Liver (tissue), 9 donors: ENCODE data around the gene MAST2. TPM values are rescaled to one million over a fixed set of nuclear protein-coding genes. Genes with fewer than 3 reads are reported as not detected.

Experiments
- DNase-seq: peaks from one replicate; pipeline ENCODE4 v3.0.0-alpha.2; 2017; ENCODE audit warnings: low spot score
- H3K27ac ChIP-seq, 2 donors: one replicate each; pipeline ENCODE4 v1.7.0; 2013; ENCODE audit warnings: inconsistent platforms in 2 of 2, low read length in 2 of 2, control low read depth in 1 of 2, low read depth in 1 of 2, mild to moderate bottlenecking in 1 of 2
- H3K27me3 ChIP-seq, 4 donors: one replicate each; pipeline versions ENCODE4 v1.6.1 to v1.7.0; 2013; ENCODE audit warnings: low read length in 3 of 4, inconsistent platforms in 1 of 4, mild to moderate bottlenecking in 1 of 4, moderate library complexity in 1 of 4; ENCODE audit not compliant: control insufficient read depth in 4 of 4, insufficient read depth in 4 of 4
- H3K36me3 ChIP-seq, 4 donors: one replicate each; pipeline versions ENCODE4 v1.6.1 to v1.7.0; 2013; ENCODE audit warnings: low read length in 3 of 4, mild to moderate bottlenecking in 3 of 4, low read depth in 1 of 4, moderate library complexity in 1 of 4; ENCODE audit not compliant: control insufficient read depth in 4 of 4, insufficient read depth in 3 of 4
- H3K4me1 ChIP-seq, 4 donors: one replicate each; pipeline versions ENCODE4 v1.6.1 to v1.7.0; 2013; ENCODE audit warnings: low read length in 3 of 4, mild to moderate bottlenecking in 3 of 4, moderate library complexity in 1 of 4; ENCODE audit not compliant: control insufficient read depth in 4 of 4, insufficient read depth in 4 of 4
- H3K4me3 ChIP-seq, 3 donors: one replicate each; pipeline versions ENCODE4 v1.6.1 to v1.7.0; 2013; ENCODE audit warnings: low read length in 3 of 3, control low read depth in 1 of 3, low read depth in 1 of 3, mild to moderate bottlenecking in 1 of 3
- H3K9ac ChIP-seq, 2 donors: one replicate each; pipeline ENCODE4 v1.7.0; 2013; ENCODE audit warnings: low read length in 2 of 2, mild to moderate bottlenecking in 2 of 2, moderate library complexity in 2 of 2, control low read depth in 1 of 2, low read depth in 1 of 2
- H3K9me3 ChIP-seq, 4 donors: one replicate each; pipeline versions ENCODE4 v1.6.1 to v1.7.0; 2013; ENCODE audit warnings: low read length in 3 of 4; ENCODE audit not compliant: control insufficient read depth in 4 of 4
- EGR1 ChIP-seq, 2 donors: IDR thresholded peaks; 2 replicates each; pipeline ENCODE4 v1.6.1; 2016 to 2018; ENCODE audit warnings: antibody characterized with exemption in 2 of 2, low read depth in 2 of 2
- FOXA1 ChIP-seq: IDR thresholded peaks from 2 replicates; pipeline ENCODE4 v1.6.1; 2016; ENCODE audit warnings: antibody characterized with exemption
- FOXA2 ChIP-seq: IDR thresholded peaks from 2 replicates; pipeline ENCODE4 v1.6.1; 2016; ENCODE audit warnings: antibody characterized with exemption
- GABPA ChIP-seq, 2 donors: IDR thresholded peaks in 1 of 2; conservative IDR thresholded peaks in 1 of 2; 2 replicates each; pipeline ENCODE4 v1.6.1; 2016; ENCODE audit warnings: antibody characterized with exemption in 2 of 2, mild to moderate bottlenecking in 1 of 2, moderate library complexity in 1 of 2
- HNF4A ChIP-seq, 2 donors: conservative IDR thresholded peaks; 2 replicates each; pipeline ENCODE4 v1.6.1; 2016; ENCODE audit warnings: antibody characterized with exemption in 2 of 2, mild to moderate bottlenecking in 2 of 2
- HNF4G ChIP-seq: IDR thresholded peaks from 2 replicates; pipeline ENCODE4 v1.6.1; 2016; ENCODE audit warnings: antibody characterized with exemption
- JUND ChIP-seq, 2 donors: IDR thresholded peaks; 2 replicates each; pipeline ENCODE4 v1.6.1; 2016; ENCODE audit warnings: antibody characterized with exemption in 2 of 2
- NR2F2 ChIP-seq: IDR thresholded peaks from 2 replicates; pipeline ENCODE4 v1.6.1; 2016; ENCODE audit warnings: antibody characterized with exemption
- RAD21 ChIP-seq, 2 donors: IDR thresholded peaks; 2 replicates each; pipeline ENCODE4 v1.6.1; 2016; ENCODE audit warnings: antibody characterized with exemption in 2 of 2, mild to moderate bottlenecking in 2 of 2
- RXRA ChIP-seq, 2 donors: IDR thresholded peaks; 2 replicates each; pipeline ENCODE4 v1.6.1; 2017 to 2018; ENCODE audit warnings: antibody characterized with exemption in 2 of 2, mild to moderate bottlenecking in 1 of 2
- SP1 ChIP-seq: IDR thresholded peaks from 2 replicates; pipeline ENCODE4 v1.6.1; 2018; ENCODE audit warnings: antibody characterized with exemption, mild to moderate bottlenecking
- TAF1 ChIP-seq: conservative IDR thresholded peaks from 2 replicates; pipeline ENCODE4 v1.6.1; 2016; ENCODE audit warnings: antibody characterized with exemption, mild to moderate bottlenecking
- YY1 ChIP-seq: IDR thresholded peaks from 2 replicates; pipeline ENCODE4 v1.6.1; 2016; ENCODE audit warnings: antibody characterized with exemption, mild to moderate bottlenecking
- WGBS: extraction: QIAGEN DNeasy Blood & Tissue Kit; methylation state at CpG from one replicate; pipeline ENCODE4 v1.1.7; 2013; 5-methylcytosine and 5-hydroxymethylcytosine counted together
- polyA plus RNA-seq, 2 donors: library from polyadenylated mRNA; stranded (reverse) in 1 of 2; unstranded in 1 of 2; fragments of 200-250 nt in 1 of 2; fragments of >200 nt in 1 of 2; fragmentation: Nextera tagmentation in 1 of 2; extraction: Ambion mirVana in 1 of 2; gene quantifications; one replicate each; pipeline versions ENCODE4 v1.2.1 to v1.2.3, GENCODE V29; 2013 to 2015
- total RNA-seq, 2 donors: library from RNA; depleted of rRNA; stranded (reverse); fragments of >200 nt; gene quantifications; one replicate each; pipeline ENCODE4 v1.2.3, GENCODE V29; 2014
- TF ChIP-seq, protein P1 (sequence below): IDR thresholded peaks from 2 replicates; pipeline ENCODE4 v1.6.1; 2016; ENCODE audit warnings: antibody characterized with exemption
- TF ChIP-seq, protein P2 (sequence below): fragments of 150-350 bp; IDR thresholded peaks from 2 replicates; pipeline ENCODE4 v1.5.1; 2017; ENCODE audit warnings: improper control_type of control experiment, low read depth, low read length; ENCODE audit not compliant: missing input control
- TF ChIP-seq, protein P3 (sequence below): IDR thresholded peaks from 2 replicates; pipeline ENCODE4 v1.6.1; 2016; ENCODE audit warnings: antibody characterized with exemption
- TF ChIP-seq, protein P4 (sequence below): IDR thresholded peaks from 2 replicates; pipeline ENCODE4 v1.6.1; 2016; ENCODE audit warnings: antibody characterized with exemption
- donor health status: healthy.
- donor health status: healthy.
- donor health status: healthy.
- donor health status: healthy.
- donor health status: healthy.

MAST2 gene
- total and polyA plus RNA-seq, 4 donors: 4.8 to 9.6 (median 5.7) TPM

DNA sequence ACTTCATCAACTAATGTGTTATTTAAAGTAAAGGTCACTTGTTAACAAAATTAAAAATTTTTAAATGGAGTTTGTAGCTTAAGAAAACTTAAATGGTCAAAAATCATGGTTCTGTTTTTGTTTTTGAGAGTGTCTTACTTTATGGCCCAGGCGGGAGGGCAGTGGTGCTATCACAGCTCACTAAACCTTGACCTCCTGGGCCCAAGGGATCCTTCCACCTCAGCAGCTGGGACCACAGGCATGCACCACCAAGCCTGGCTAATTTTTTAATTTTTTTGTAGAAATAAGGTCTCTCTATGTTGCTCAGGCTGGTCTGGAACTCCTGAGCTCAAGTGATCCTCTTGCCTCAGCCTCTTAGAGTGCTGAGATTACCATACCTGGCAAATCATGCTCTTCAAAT is 111.4 kb downstream of the MAST2 start:
- DNase-seq: no peak
- TF ChIP-seq, protein P1, sequence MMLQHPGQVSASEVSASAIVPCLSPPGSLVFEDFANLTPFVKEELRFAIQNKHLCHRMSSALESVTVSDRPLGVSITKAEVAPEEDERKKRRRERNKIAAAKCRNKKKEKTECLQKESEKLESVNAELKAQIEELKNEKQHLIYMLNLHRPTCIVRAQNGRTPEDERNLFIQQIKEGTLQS: no peak
- TF ChIP-seq FOXA2 (no peak), JUND (IDR thresholded peaks at IDR 0.05) (no peak), RXRA (IDR thresholded peaks at IDR 0.05) (no peak), FOXA1 (no peak)
- H3K4me3 ChIP-seq: no peak overlapping the region
- WGBS: 88% methylated on average over 1 of the region's 1 CpG
- H3K9me3 ChIP-seq: no peaks in the 10 kb centered on the region
- H3K27ac ChIP-seq: no peak overlapping the region
- no peaks in the 10 kb centered on the region for H3K36me3 ChIP-seq
- H3K4me1 ChIP-seq: no peaks in the 10 kb centered on the region
- no peak overlapping the region for H3K9ac ChIP-seq
- H3K27me3 ChIP-seq: no peaks in the 10 kb centered on the region

DNA sequence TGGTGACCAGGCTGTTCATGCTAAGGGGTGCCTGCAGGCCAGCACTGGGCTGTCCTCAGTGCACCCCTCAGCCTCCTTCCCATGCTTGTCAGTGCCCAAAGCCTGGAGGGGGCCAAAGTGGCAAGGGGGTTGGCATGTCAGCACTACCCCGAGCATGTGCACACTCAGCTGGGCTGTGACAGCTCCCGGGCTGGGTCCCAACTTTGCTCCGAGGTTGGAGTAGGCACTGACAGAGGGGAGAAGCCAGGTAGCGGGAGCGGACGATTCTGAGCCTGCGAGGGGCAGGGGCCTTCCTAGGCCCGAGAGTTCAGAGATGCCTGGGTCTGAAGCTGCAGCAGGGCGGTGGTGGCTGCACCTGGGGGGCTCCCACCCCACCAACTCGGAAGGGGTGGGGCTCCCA is 119.0 kb downstream of the MAST2 start:
- TF ChIP-seq TAF1 (no peak), FOXA1 (no peak), JUND (IDR thresholded peaks at IDR 0.05) (no peak), NR2F2 (no peak), SP1 (no peak), EGR1 (IDR thresholded peaks at IDR 0.05; ENCODE audit: low read depth in 2 of 2) (no peak), YY1 (no peak), RAD21 (IDR thresholded peaks at IDR 0.05) (no peak), FOXA2 (no peak)
- TF ChIP-seq, protein P2, sequence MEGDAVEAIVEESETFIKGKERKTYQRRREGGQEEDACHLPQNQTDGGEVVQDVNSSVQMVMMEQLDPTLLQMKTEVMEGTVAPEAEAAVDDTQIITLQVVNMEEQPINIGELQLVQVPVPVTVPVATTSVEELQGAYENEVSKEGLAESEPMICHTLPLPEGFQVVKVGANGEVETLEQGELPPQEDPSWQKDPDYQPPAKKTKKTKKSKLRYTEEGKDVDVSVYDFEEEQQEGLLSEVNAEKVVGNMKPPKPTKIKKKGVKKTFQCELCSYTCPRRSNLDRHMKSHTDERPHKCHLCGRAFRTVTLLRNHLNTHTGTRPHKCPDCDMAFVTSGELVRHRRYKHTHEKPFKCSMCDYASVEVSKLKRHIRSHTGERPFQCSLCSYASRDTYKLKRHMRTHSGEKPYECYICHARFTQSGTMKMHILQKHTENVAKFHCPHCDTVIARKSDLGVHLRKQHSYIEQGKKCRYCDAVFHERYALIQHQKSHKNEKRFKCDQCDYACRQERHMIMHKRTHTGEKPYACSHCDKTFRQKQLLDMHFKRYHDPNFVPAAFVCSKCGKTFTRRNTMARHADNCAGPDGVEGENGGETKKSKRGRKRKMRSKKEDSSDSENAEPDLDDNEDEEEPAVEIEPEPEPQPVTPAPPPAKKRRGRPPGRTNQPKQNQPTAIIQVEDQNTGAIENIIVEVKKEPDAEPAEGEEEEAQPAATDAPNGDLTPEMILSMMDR: no peak
- TF ChIP-seq, protein P3, sequence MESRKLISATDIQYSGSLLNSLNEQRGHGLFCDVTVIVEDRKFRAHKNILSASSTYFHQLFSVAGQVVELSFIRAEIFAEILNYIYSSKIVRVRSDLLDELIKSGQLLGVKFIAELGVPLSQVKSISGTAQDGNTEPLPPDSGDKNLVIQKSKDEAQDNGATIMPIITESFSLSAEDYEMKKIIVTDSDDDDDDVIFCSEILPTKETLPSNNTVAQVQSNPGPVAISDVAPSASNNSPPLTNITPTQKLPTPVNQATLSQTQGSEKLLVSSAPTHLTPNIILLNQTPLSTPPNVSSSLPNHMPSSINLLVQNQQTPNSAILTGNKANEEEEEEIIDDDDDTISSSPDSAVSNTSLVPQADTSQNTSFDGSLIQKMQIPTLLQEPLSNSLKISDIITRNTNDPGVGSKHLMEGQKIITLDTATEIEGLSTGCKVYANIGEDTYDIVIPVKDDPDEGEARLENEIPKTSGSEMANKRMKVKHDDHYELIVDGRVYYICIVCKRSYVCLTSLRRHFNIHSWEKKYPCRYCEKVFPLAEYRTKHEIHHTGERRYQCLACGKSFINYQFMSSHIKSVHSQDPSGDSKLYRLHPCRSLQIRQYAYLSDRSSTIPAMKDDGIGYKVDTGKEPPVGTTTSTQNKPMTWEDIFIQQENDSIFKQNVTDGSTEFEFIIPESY: no peak
- Histone ChIP-seq H3K36me3 (no peaks in the 10 kb centered on the region), H3K9ac (no peak overlapping the region), H3K4me3 (no peak overlapping the region), H3K27ac (no peak overlapping the region), H3K27me3 (no peaks in the 10 kb centered on the region), H3K4me1 (peaks cover 0 to 2% (median 0%) of the 10 kb centered on the region in 4 donors), H3K9me3 (no peaks in the 10 kb centered on the region)
- 95% methylated on average over 10 of the region's 10 CpGs for WGBS
- no peak for DNase-seq

DNA sequence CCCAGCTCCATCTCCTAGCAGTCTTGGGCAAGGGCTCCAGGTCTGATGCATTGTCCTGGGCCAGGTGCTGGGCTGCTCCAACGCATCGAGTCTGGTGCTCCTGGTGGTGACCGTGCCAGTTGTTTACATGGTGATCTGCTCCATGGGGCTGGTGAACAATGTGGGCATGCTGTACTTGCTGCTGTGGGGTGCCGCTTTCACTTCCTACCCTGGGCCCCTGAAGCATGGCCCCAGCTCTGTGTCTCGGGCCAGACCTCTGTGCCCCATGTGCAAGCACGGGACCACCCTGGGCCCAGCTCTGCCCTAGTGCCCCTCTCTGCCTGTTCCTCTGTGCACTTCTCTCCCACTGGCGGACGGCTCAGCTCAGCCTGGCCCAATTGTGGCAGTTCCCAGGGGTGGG is 119.4 kb downstream of the MAST2 start:
- no peak for DNase-seq
- Histone ChIP-seq H3K9ac (no peak overlapping the region), H3K27ac (no peak overlapping the region), H3K9me3 (no peaks in the 10 kb centered on the region), H3K4me3 (no peak overlapping the region), H3K27me3 (no peaks in the 10 kb centered on the region), H3K36me3 (no peaks in the 10 kb centered on the region), H3K4me1 (peaks cover 0 to 2% (median 0%) of the 10 kb centered on the region in 4 donors)
- WGBS: over 99% methylated on average over 8 of the region's 8 CpGs
- TF ChIP-seq FOXA2: no peak
- no peak for TF ChIP-seq GABPA (IDR thresholded peaks at IDR 0.05 in 1 of 2, conservative IDR thresholded peaks at IDR 0.05 in 1 of 2)
- no peak for TF ChIP-seq RAD21 (IDR thresholded peaks at IDR 0.05)
- TF ChIP-seq EGR1 (IDR thresholded peaks at IDR 0.05; ENCODE audit: low read depth in 2 of 2): no peak
- TF ChIP-seq, protein P3: no peak
- no peak for TF ChIP-seq TAF1
- TF ChIP-seq SP1: no peak
- no peak for TF ChIP-seq YY1
- no peak for TF ChIP-seq HNF4A (conservative IDR thresholded peaks at IDR 0.05)
- TF ChIP-seq, protein P2: no peak
- no peak for TF ChIP-seq RXRA (IDR thresholded peaks at IDR 0.05)
- TF ChIP-seq HNF4G: no peak
- TF ChIP-seq NR2F2: no peak
- TF ChIP-seq, protein P4, sequence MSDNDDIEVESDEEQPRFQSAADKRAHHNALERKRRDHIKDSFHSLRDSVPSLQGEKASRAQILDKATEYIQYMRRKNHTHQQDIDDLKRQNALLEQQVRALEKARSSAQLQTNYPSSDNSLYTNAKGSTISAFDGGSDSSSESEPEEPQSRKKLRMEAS: no peak
